ENCODE data around the gene SIGLEC12.
"Not testable (repeated sequence)": the region's sequence is repeated elsewhere in the genome, so short reads cannot be mapped to it uniquely, and the experiment has no call there.

The SIGLEC12 gene

GRCh38 chr19:51450730-51451307 is 50.8 kb downstream of the SIGLEC12 start:
- intact Hi-C loops (cut with DNase I; ENCODE audit: low total_unique reads) = no loop called here
- H3K9me3 ChIP-seq = no peaks in the 10 kb centered on the region
- no peak overlapping the region for H3K4me3 ChIP-seq
- H3K4me1 ChIP-seq = no peaks in the 10 kb centered on the region
- peaks cover 0 to 10% of the 10 kb centered on the region in 2 donors for H3K27me3 ChIP-seq
- no peaks in the 10 kb centered on the region for H3K36me3 ChIP-seq
- no peak overlapping the region for H3K27ac ChIP-seq
- TF ChIP-seq CTCF (IDR thresholded peaks at IDR 0.05) = no peak
- no peak for DNase-seq

DNA sequence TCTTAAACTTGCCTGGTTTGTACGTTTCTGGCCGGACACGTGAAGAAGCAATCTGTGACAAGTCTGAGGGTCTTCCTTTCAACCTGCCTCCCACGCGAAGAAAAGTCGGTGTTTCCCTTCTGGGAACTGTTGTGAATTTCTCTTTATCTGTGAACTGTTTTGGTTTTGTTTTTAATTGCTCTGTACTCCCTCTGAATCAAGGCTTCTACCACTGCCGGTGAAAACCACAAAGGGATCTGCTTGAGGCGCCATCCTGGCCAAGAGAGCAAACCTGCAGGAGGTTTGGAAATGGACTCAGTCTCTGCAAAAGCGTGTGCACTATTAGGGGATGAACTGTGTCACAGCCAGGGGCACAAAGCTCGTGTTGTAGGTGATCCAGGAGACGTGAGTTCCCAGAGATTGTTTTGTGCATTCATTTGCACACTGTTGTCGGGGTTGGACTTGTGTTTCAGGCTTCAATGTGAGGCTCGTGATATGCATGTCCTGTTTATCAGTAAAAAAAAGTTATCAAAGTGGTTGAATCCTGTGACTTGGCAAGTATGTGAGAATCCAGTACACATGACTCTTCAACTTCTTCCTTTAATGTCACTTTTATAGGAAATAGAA is 53.1 kb downstream of the SIGLEC12 start:
- no peak overlapping the region for H3K4me3 ChIP-seq
- DNase-seq = no peak
- no peaks in the 10 kb centered on the region for H3K36me3 ChIP-seq
- peaks cover 0 to 6% of the 10 kb centered on the region in 2 donors for H3K27me3 ChIP-seq
- no peaks in the 10 kb centered on the region for H3K4me1 ChIP-seq
- TF ChIP-seq CTCF (IDR thresholded peaks at IDR 0.05) = no peak
- H3K9me3 ChIP-seq = no peaks in the 10 kb centered on the region
- intact Hi-C loops (cut with DNase I; ENCODE audit: low total_unique reads) = no loop called here
- no peak overlapping the region for H3K27ac ChIP-seq

DNA sequence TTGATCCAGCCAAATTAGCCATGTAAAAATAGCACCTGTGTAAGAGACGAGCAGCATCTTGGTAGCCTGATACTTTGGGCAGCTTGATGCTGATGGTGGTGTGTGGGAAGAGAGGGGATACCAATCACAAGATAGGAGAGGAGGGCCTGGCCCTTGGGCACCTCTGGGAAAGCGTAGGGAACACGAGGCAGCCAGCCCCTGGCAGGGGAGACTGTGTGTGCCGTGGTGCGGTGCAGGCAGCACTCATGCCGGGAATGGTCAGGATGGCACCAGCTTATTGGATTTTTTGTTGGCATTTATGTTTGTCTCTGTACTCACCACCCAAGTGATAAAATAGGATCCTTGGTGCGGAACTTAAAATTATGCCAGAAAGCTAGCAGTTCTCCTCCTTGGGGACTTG is 53.6 kb downstream of the SIGLEC12 start:
- intact Hi-C loops (cut with DNase I; ENCODE audit: low total_unique reads) = no loop called here
- no peaks in the 10 kb centered on the region for H3K36me3 ChIP-seq
- no peak overlapping the region for H3K27ac ChIP-seq
- peaks cover 0 to 6% of the 10 kb centered on the region in 2 donors for H3K27me3 ChIP-seq
- H3K4me1 ChIP-seq = no peaks in the 10 kb centered on the region
- no peaks in the 10 kb centered on the region for H3K9me3 ChIP-seq
- DNase-seq = no peak
- TF ChIP-seq CTCF (IDR thresholded peaks at IDR 0.05) = no peak
- H3K4me3 ChIP-seq = no peak overlapping the region

- H3K27ac ChIP-seq; H3K4me3 ChIP-seq; H3K27me3 ChIP-seq; DNase-seq; H3K36me3 ChIP-seq; H3K4me1 ChIP-seq; intact Hi-C loops (cut with DNase I; ENCODE audit: low total_unique reads); H3K9me3 ChIP-seq: not testable (repeated sequence)
Measured at GRCh38 chr19:51447510-51447909, 54.1 kb downstream of the SIGLEC12 start.

DNA sequence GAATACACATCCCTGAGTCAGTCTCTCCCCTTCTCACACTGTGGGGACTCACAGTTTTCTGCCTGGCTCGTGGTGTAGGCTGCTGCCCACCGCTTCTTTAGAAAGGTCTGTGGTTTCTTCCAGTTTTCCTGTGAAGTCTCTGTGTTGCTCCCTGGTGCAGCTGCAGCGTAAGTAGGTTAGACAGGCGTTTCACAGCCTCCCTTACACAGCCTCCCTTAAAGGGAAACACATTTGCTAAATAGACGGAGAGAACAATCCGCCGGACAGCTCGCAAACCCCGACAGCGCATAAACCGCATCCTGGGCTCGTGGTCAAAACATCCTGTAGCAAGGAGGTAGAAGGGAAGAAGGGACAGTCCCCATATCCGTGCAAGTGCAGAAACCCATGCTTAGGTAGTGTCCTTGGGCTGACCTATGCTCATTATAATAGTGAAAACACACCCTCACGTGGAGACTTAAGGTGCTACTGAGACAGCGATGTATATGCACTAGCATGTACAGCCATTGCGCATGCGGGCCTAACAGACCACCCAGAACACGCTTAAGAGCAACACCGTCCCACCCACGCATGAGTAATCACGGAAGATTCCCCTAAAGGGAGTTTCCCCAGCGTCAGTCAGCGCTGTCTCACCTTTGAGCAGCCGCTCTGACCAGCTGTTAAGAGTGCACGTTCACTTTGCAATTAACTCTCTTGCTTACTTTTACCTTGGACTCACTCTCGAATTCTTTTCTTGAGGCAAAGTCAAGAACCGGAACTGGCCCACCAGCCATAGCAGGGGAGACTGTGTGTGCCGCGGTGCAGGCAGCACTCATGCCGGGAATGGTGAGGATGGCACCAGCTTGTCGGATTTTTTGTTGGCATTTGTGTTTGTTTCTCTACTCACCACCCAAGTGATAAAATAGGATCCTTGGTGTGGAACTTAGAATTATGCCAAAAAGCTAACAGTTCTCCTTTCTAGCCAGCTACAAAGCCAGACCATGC is 59.9 kb downstream of the SIGLEC12 start:
- TF ChIP-seq CTCF (IDR thresholded peaks at IDR 0.05) = no peak
- H3K9me3 ChIP-seq = no peaks in the 10 kb centered on the region
- DNase-seq = no peak
- intact Hi-C loops (cut with DNase I; ENCODE audit: low total_unique reads) = no loop called here
- H3K4me3 ChIP-seq = no peak overlapping the region
- no peaks in the 10 kb centered on the region for H3K36me3 ChIP-seq
- no peak overlapping the region for H3K27ac ChIP-seq
- H3K4me1 ChIP-seq = no peaks in the 10 kb centered on the region
- peaks cover 0 to 30% of the 10 kb centered on the region in 2 donors for H3K27me3 ChIP-seq
